Heart right ventricle (tissue), 16 donors: ENCODE results near the gene POM121L2. TPM values are rescaled to one million over a fixed set of nuclear protein-coding genes. Genes with fewer than 3 reads are reported as not detected.

Source experiments
- ATAC-seq, 8 donors: fragments of 200-7000 bp; cut with Tn5 transposase; one replicate each; pipeline ENCODE4 v1.9.1; 2020; ENCODE audit warnings: mild to moderate bottlenecking in 8 of 8, moderate library complexity in 8 of 8, moderate number of reproducible peaks in 1 of 8
- DNase-seq, 2 donors: peaks; one replicate each; pipeline ENCODE4 v3.0.0-alpha.2; 2020
- H3K27ac ChIP-seq, 10 donors: fragments of 200-600 bp; sonication (generic) in 2 of 10; one replicate each; pipeline versions ENCODE4 v1.5.0 to v1.8.0; 2020 to 2022; ENCODE audit warnings: mild to moderate bottlenecking in 3 of 10
- H3K27me3 ChIP-seq, 7 donors: fragments of 200-600 bp; one replicate each; pipeline ENCODE4 v1.8.0; 2021 to 2022; ENCODE audit warnings: mild to moderate bottlenecking in 2 of 7
- H3K36me3 ChIP-seq, 9 donors: fragments of 200-600 bp; sonication (generic) in 1 of 9; one replicate each; pipeline versions ENCODE4 v1.5.0 to v1.8.0; 2020 to 2022; ENCODE audit warnings: mild to moderate bottlenecking in 2 of 9
- H3K4me1 ChIP-seq, 9 donors: fragments of 200-600 bp; sonication (generic) in 1 of 9; one replicate each; pipeline versions ENCODE4 v1.5.0 to v1.8.0; 2020 to 2022; ENCODE audit warnings: mild to moderate bottlenecking in 4 of 9
- H3K4me3 ChIP-seq, 10 donors: fragments of 200-600 bp; sonication (generic) in 2 of 10; one replicate each; pipeline versions ENCODE4 v1.5.0 to v1.8.0; 2020 to 2022; ENCODE audit warnings: mild to moderate bottlenecking in 7 of 10, moderate library complexity in 2 of 10
- H3K9me3 ChIP-seq, 11 donors: fragments of 200-600 bp in 10 of 11; sonication (generic) in 2 of 11; one replicate each; pipeline versions ENCODE4 v1.5.0 to v1.8.0; 2013 to 2022; ENCODE audit warnings: mild to moderate bottlenecking in 2 of 11, control low read depth in 1 of 11, moderate library complexity in 1 of 11
- WGBS, 2 donors: extraction: QIAGEN DNeasy Blood & Tissue Kit; methylation state at CpG; one replicate each; pipeline ENCODE4 v1.1.7; 2013; ENCODE audit warnings: inconsistent platforms in 1 of 2; 5-methylcytosine and 5-hydroxymethylcytosine counted together
- intact Hi-C, 10 donors: fragments of 100-400 bp; cut with DNase I; formaldehyde crosslinking; loops; one replicate each; pipeline versions ENCODE4 v1.11.1 to v1.14.2; 2022
- polyA plus RNA-seq, 2 donors: library from polyadenylated mRNA; stranded (reverse); fragments of 200-250 nt; gene quantifications; one replicate each; pipeline ENCODE4 v1.2.3, GENCODE V29; 2013
- total RNA-seq, 10 donors: library from RNA; stranded (reverse); fragmentation: NEBNext Ultra II Directional in 3 of 10; extraction: Animal tissue kit (Norgen Biotek cat#: 25700) in 3 of 10; gene quantifications; one replicate each; pipeline versions ENCODE4 v1.2.1 to v1.2.4, GENCODE V29; 2021 to 2023
- TF ChIP-seq, protein P1 (sequence below), 9 donors: fragments of 200-600 bp; sonication (generic) in 2 of 9; IDR thresholded peaks; one replicate each; pipeline versions ENCODE4 v1.5.0 to v1.8.0; 2021 to 2022; ENCODE audit warnings: antibody characterized with exemption in 9 of 9, mild to moderate bottlenecking in 5 of 9, moderate library complexity in 1 of 9
- donor health status: Arrhythmogenic right ventricular cardiomyopathy.
- donor health status: ischemic (EF 13 %, LVEDD 7.1; RV severe dilation, severe dysfunction).
- donor health status: healthy with polysubstance abuse.
- donor health status: DM: no; HTN: yes; CAD: no.
- donor health status: DM: no; HTN: no; CAD: no.
- donor health status: ischemic (EF 25% LVEDD 6.9; RV normal size, moderate dysfunction).
- donor health status: ischemic (EF 25% LVEDD 5.7; RV mildly dilated, moderate dysfunction).
- donor health status: healthy.
- donor health status: DM: yes; HTN: yes; CAD: no.
- donor health status: Ischemic cardiomyopathy.
- donor health status: ischemic (EF 35%, LVEDD 5.7; RV mildly dilated, moderate dysfunction).
- donor health status: nonischemic (EF 11% LVEDD 7.7; RV severe dilation, severe dysfunction).
- donor health status: DM: yes; HTN: yes; CAD: no.
- donor health status: PGD.
- donor health status: ischemic (EF 29% LVEDD 5.4; RV normal size, mild dysfunction).
- donor health status: nonischemic (EF 23%, LVEDD 6.1; RV moderate dilation, normal function).

POM121L2 gene
- total and polyA plus RNA-seq, 12 donors = not detected

DNA sequence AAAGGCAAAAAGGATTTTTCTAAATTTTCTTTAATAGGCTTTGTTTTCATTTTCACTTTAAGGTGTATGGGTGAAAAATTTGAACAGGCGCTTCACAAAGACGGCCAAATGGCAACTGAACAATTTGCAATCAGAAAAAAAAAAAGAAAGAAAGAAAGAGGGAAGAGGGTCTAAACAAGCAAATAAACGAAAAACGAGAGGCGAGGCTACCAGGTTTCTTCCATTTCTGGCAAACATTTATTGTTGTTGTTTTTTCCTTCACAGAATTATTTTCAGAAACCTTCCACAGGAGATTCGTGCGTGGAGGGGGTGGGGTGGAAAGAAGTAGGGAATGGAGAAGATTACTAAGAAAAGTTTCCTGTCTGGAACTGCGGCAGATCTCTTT is 24.3 kb downstream of the POM121L2 start:
- TF ChIP-seq, protein P1, sequence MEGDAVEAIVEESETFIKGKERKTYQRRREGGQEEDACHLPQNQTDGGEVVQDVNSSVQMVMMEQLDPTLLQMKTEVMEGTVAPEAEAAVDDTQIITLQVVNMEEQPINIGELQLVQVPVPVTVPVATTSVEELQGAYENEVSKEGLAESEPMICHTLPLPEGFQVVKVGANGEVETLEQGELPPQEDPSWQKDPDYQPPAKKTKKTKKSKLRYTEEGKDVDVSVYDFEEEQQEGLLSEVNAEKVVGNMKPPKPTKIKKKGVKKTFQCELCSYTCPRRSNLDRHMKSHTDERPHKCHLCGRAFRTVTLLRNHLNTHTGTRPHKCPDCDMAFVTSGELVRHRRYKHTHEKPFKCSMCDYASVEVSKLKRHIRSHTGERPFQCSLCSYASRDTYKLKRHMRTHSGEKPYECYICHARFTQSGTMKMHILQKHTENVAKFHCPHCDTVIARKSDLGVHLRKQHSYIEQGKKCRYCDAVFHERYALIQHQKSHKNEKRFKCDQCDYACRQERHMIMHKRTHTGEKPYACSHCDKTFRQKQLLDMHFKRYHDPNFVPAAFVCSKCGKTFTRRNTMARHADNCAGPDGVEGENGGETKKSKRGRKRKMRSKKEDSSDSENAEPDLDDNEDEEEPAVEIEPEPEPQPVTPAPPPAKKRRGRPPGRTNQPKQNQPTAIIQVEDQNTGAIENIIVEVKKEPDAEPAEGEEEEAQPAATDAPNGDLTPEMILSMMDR (IDR thresholded peaks at IDR 0.05) = no peak
- intact Hi-C loops = no loop called here
- no peak for ATAC-seq
- peaks cover 0 to 31% (median 0%) of the 10 kb centered on the region in 11 donors for H3K9me3 ChIP-seq
- WGBS, 2 donors = 4 to 5% methylated on average over 8 of the region's 8 CpGs
- H3K27me3 ChIP-seq = peaks cover 40 to 100% (median 100%) of the 10 kb centered on the region in 7 donors
- no peak overlapping the region for H3K4me3 ChIP-seq
- no peaks in the 10 kb centered on the region for H3K36me3 ChIP-seq
- no peak for DNase-seq
- no peak overlapping the region for H3K27ac ChIP-seq
- H3K4me1 ChIP-seq = no peaks in the 10 kb centered on the region

DNA sequence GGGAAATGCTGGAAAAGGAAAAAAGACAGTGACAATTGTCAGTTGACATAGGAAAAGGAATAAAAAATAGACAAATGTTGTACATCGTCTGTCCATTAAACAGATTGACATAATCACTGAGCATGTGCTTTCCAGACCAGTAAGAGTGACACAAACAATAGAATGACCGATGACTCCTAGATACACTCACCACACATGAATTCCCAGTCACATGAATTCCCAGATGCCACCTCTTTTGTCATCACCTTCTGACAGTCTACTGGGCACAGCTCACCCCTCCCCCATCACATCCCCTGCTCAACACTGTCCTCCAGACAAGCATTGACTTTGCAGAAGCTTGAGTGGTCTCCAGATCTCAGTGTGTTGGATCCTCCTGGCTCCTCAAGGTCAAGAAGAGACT is 25.9 kb downstream of the POM121L2 start:
- ATAC-seq (no peak), DNase-seq (no peak)
- TF ChIP-seq, protein P1 (IDR thresholded peaks at IDR 0.05) = no peak
- Histone ChIP-seq H3K4me1 (no peaks in the 10 kb centered on the region), H3K9me3 (peaks cover 0 to 17% (median 0%) of the 10 kb centered on the region in 11 donors), H3K36me3 (no peaks in the 10 kb centered on the region), H3K27ac (no peak overlapping the region), H3K4me3 (no peak overlapping the region), H3K27me3 (peaks cover 37 to 100% (median 100%) of the 10 kb centered on the region in 7 donors)
- intact Hi-C loops = no loop called here
- WGBS, 2 donors = 76 to 79% methylated on average over 2 of the region's 2 CpGs

DNA sequence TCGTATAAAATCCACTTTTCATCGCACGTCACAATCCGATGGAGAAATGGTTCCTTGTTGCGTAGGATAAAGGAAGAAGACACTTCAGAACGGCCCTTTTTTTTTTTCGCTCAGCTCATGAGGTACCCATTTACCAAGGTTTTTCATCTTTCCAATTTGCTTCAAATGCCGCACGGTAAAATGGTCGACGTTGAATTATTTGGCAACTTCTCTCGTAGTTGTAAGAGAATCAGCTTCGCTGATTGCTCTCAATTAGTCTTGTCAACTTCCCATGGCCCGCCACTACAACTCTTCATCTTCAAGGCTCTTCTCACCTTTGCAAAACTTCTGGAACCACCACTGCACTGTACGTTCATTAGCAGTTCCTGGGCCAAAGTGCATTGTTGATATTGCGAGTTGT is 28.8 kb downstream of the POM121L2 start:
- intact Hi-C loops = no loop called here

DNA sequence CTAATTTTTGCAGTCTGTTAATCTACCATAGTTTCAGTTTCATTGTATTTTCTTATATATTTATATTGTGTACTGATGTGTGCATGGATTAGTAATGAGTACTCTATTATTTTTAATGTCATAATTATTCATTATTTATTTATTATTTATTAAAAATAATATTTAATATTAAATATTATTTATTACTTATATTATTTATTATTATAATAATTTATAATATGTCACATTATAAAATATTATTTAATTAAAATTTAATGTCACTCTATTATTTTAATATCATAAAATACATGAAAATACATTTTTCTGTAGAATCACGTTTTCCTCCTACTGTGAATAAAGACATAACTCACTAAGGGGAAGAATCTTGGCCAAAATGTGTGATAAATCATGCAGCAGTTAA is 30.5 kb downstream of the POM121L2 start:
- ATAC-seq (no peak), DNase-seq (no peak)
- peaks cover 0 to 22% (median 0%) of the 10 kb centered on the region in 11 donors for H3K9me3 ChIP-seq
- no peak overlapping the region for H3K27ac ChIP-seq
- intact Hi-C loops = no loop called here
- 22 to 35% methylated on average over 1 of the region's 1 CpG for WGBS, 2 donors
- no peak overlapping the region for H3K4me3 ChIP-seq
- peaks cover 0 to 4% (median 0%) of the 10 kb centered on the region in 9 donors for H3K4me1 ChIP-seq
- no peaks in the 10 kb centered on the region for H3K36me3 ChIP-seq
- H3K27me3 ChIP-seq = peaks cover 6 to 100% (median 100%) of the 10 kb centered on the region in 7 donors
- TF ChIP-seq, protein P1 (IDR thresholded peaks at IDR 0.05) = no peak

More for the DNA sequence above, 28.8 kb downstream of the POM121L2 start:
- Histone ChIP-seq H3K4me3 (no peak overlapping the region), H3K4me1 (peaks cover 0 to 4% (median 0%) of the 10 kb centered on the region in 9 donors), H3K36me3 (no peaks in the 10 kb centered on the region), H3K9me3 (peaks cover 0 to 17% (median 0%) of the 10 kb centered on the region in 11 donors), H3K27me3 (peaks cover 14 to 100% (median 100%) of the 10 kb centered on the region in 7 donors), H3K27ac (no peak overlapping the region)
- TF ChIP-seq, protein P1 (IDR thresholded peaks at IDR 0.05) = no peak
- 5 to 6% methylated on average over 16 of the region's 16 CpGs for WGBS, 2 donors
- DNase-seq (no peak), ATAC-seq (no peak)
